B cell (primary cell): ENCODE results near the gene BRWD1. TPM values are rescaled to one million over a fixed set of nuclear protein-coding genes. Genes with fewer than 3 reads are reported as not detected.

Experiments
- ATAC-seq: fragments of 200-7000 bp; cut with Tn5 transposase; one replicate; pipeline ENCODE4 v1.10.0; 2021; ENCODE audit warnings: low read depth, mild to moderate bottlenecking, moderate number of reproducible peaks, moderate library complexity
- CTCF ChIA-PET: fragments of 350-600 bp; sonication (Branson Sonifier 250); formaldehyde crosslinking; loops from one replicate; lab custom pipeline; 2021; ENCODE audit warnings: antibody characterized with exemption, inconsistent platforms; lab: Charles Lee
- POLR2A ChIA-PET: fragments of 350-600 bp; sonication (Branson Sonifier 250); formaldehyde crosslinking; loops from one replicate; lab custom pipeline; 2021; ENCODE audit warnings: antibody characterized with exemption; lab: Charles Lee
- DNase-seq: peaks from one replicate; pipeline ENCODE4 v3.0.0; 2013
- H2AFZ ChIP-seq: 2 replicates; pipeline ENCODE4 v1.6.1; 2012; ENCODE audit warnings: mild to moderate bottlenecking, low read depth, low read length; ENCODE audit not compliant: insufficient read depth, poor library complexity, severe bottlenecking
- H3K27ac ChIP-seq, 2 donors: 1 replicate in 1 of 2; 2 replicates in 1 of 2; pipeline ENCODE4 v1.5.1; 2012 to 2013; ENCODE audit warnings: low read length in 2 of 2, mild to moderate bottlenecking in 2 of 2, moderate library complexity in 1 of 2
- H3K27me3 ChIP-seq, 4 experiments: fragments of 200-600 bp in 1 of 4; sonication (generic) in 1 of 4; replicated peaks in 1 of 4; 1 replicate in 2 of 4; 2 replicates in 2 of 4; pipeline versions ENCODE4 v1.6.1 to v1.7.0; 2013 to 2016; ENCODE audit warnings: low read length in 3 of 4, mild to moderate bottlenecking in 2 of 4, mixed read lengths in 1 of 4, moderate library complexity in 1 of 4; ENCODE audit not compliant: insufficient read depth in 4 of 4, control insufficient read depth in 3 of 4; ENCODE audit errors: control extremely low read depth in 1 of 4
- H3K36me3 ChIP-seq, 2 experiments: replicated peaks in 1 of 2; 1 replicate in 1 of 2; 2 replicates in 1 of 2; pipeline versions ENCODE4 v1.6.1 to v1.7.1; 2013; ENCODE audit warnings: low read length in 1 of 2; ENCODE audit not compliant: insufficient read depth in 2 of 2, control insufficient read depth in 1 of 2; ENCODE audit errors: control extremely low read depth in 1 of 2, extremely low read depth in 1 of 2
- H3K4me1 ChIP-seq, 2 donors: fragments of 200-600 bp in 1 of 2; sonication (generic) in 1 of 2; 1 replicate in 1 of 2; 2 replicates in 1 of 2; pipeline versions ENCODE4 v1.5.1 to v1.6.1; 2013 to 2017; ENCODE audit warnings: low read length in 2 of 2; ENCODE audit not compliant: control insufficient read depth in 2 of 2, insufficient read depth in 2 of 2
- H3K4me2 ChIP-seq: replicated peaks from 2 replicates; pipeline ENCODE3; 2012; ENCODE audit warnings: mild to moderate bottlenecking, low read depth, low read length; ENCODE audit not compliant: poor library complexity, severe bottlenecking
- H3K4me3 ChIP-seq, 5 experiments: fragments of 200-600 bp in 1 of 5; sonication (generic) in 1 of 5; 1 replicate in 3 of 5; 2 replicates in 2 of 5; pipeline versions ENCODE4 v1.5.1 to v1.7.0; 2011 to 2016; ENCODE audit warnings: low read length in 4 of 5, mild to moderate bottlenecking in 4 of 5, low read depth in 2 of 5, control low read depth in 1 of 5, moderate library complexity in 1 of 5; ENCODE audit not compliant: insufficient read depth in 1 of 5; ENCODE audit errors: control extremely low read depth in 1 of 5, extremely low read depth in 1 of 5
- H3K79me2 ChIP-seq: fragments of 200-600 bp; sonication (generic); one replicate; pipeline ENCODE4 v1.6.0; 2016; ENCODE audit warnings: low read length; ENCODE audit not compliant: control insufficient read depth, insufficient read depth
- H3K9ac ChIP-seq: fragments of 200-600 bp; sonication (generic); 2 replicates; pipeline ENCODE4 v1.6.1; 2017; ENCODE audit warnings: mild to moderate bottlenecking, low read length, moderate library complexity
- H3K9me3 ChIP-seq, 3 donors: one replicate each; pipeline versions ENCODE4 v1.6.1 to v1.7.1; 2013; ENCODE audit warnings: low read length in 2 of 3; ENCODE audit not compliant: control insufficient read depth in 2 of 3, insufficient read depth in 1 of 3; ENCODE audit errors: control extremely low read depth in 1 of 3
- H4K20me1 ChIP-seq: 2 replicates; pipeline ENCODE4 v1.6.0; 2012; ENCODE audit warnings: mild to moderate bottlenecking, low read length; ENCODE audit not compliant: insufficient read depth, control insufficient read depth, poor library complexity, severe bottlenecking
- H3K27ac Mint-ChIP-seq: one replicate; pipeline ENCODE4 v1.8.0; 2021; ENCODE audit warnings: mixed read lengths
- H3K27me3 Mint-ChIP-seq: one replicate; pipeline ENCODE4 v1.8.0; 2021; ENCODE audit warnings: mixed read lengths
- H3K4me1 Mint-ChIP-seq: one replicate; pipeline ENCODE4 v1.8.0; 2021; ENCODE audit warnings: mixed read lengths
- H3K4me3 Mint-ChIP-seq: one replicate; pipeline ENCODE4 v1.8.0; 2021; ENCODE audit warnings: mixed read lengths
- H3K9me3 Mint-ChIP-seq: one replicate; pipeline ENCODE4 v1.8.0; 2022; ENCODE audit warnings: mixed read lengths; ENCODE audit not compliant: insufficient read depth
- CTCF ChIP-seq: fragments of 200-600 bp; IDR thresholded peaks from one replicate; pipeline ENCODE4 v1.8.0; 2022; ENCODE audit warnings: antibody characterized with exemption, mild to moderate bottlenecking
- EZH2 ChIP-seq: IDR thresholded peaks from 2 replicates; pipeline ENCODE4 v1.6.1; 2012; ENCODE audit warnings: borderline replicate concordance, low read depth, mild to moderate bottlenecking, moderate library complexity, low read length; ENCODE audit not compliant: insufficient read depth, poor library complexity, severe bottlenecking
- WGBS: methylation state at CpG from one replicate; pipeline ENCODE4 v1.1.5; 2013; ENCODE audit warnings: missing lambda C conversion rate; ENCODE audit not compliant: insufficient coverage; 5-methylcytosine and 5-hydroxymethylcytosine counted together
- intact Hi-C: fragments of 100-400 bp; cut with micrococcal nuclease; formaldehyde crosslinking; loops from one replicate; pipeline ENCODE4 v1.10.0; 2022
- polyA plus RNA-seq: library from polyadenylated mRNA; depleted of rRNA; stranded (reverse); fragments of >200 nt; gene quantifications from 2 replicates; pipeline ENCODE4 v1.2.3, GENCODE V29; 2012
- total RNA-seq, 2 donors: library from RNA; stranded (reverse); fragments of 120-200 nt in 1 of 2; gene quantifications; 1 replicate in 1 of 2; 2 replicates in 1 of 2; pipeline versions ENCODE4 v1.2.3 to v1.2.4, GENCODE V29; 2013 to 2022

The BRWD1 gene
- total and polyA plus RNA-seq, 2 donors (not counting 1 experiment from before 2014, with no cell fraction given) = 9.4 to 93.9 TPM

GRCh38 chr21:39220150-39220549, 93.3 kb downstream of the BRWD1 start:
- intact Hi-C loops = no loop called here
- H3K4me1 ChIP-seq = no peaks in the 10 kb centered on the region
- H3K27ac Mint-ChIP-seq = no peak overlapping the region
- H3K27me3 ChIP-seq = no peaks in the 10 kb centered on the region
- no peaks in the 10 kb centered on the region for H3K4me1 Mint-ChIP-seq
- H4K20me1 ChIP-seq = no peaks in the 10 kb centered on the region
- H3K79me2 ChIP-seq = no peaks in the 10 kb centered on the region
- no peaks in the 10 kb centered on the region for H3K27me3 Mint-ChIP-seq
- ATAC-seq (no peak), DNase-seq (no peak)
- H3K9ac ChIP-seq = no peak overlapping the region
- H3K4me2 ChIP-seq = no peak overlapping the region
- ChIA-PET POLR2A (no interaction called here), CTCF (interaction anchor here (0.7 kb wide), 1 partner anchor 11 kb away, joined by 3 read pairs; no protein-coding TSS in a partner anchor)
- H3K4me3 ChIP-seq = no peak overlapping the region
- TF ChIP-seq EZH2 = no peak
- no peak for TF ChIP-seq CTCF
- H3K4me3 Mint-ChIP-seq = no peak overlapping the region
- H3K36me3 ChIP-seq = peaks cover 8 to 23% of the 10 kb centered on the region in 2 experiments
- H2AFZ ChIP-seq = no peak overlapping the region
- no peaks in the 10 kb centered on the region for H3K9me3 ChIP-seq
- 93% methylated on average over 2 of the region's 3 CpGs for WGBS
- H3K27ac ChIP-seq = no peak overlapping the region
- no peaks in the 10 kb centered on the region for H3K9me3 Mint-ChIP-seq

DNA sequence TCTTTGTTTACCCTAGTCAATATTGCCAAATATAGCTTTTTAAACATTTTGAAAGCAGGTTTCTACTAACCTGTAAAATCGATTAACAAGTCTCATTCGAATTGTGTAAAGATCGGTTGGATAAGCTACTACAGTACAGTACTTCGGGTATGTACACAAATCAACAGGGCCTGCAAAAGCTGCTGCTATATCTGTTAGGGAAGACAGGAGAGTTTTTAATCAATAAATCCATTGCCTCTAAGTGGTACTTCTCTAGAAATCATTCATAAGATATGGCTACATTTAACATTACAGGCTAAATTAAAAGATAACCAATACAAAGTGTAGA, 95.4 kb downstream of the BRWD1 start:
- POLR2A ChIA-PET = no interaction called here
- CTCF ChIA-PET = no interaction called here
- Histone ChIP-seq H3K4me2 (no peak overlapping the region), H3K27ac (no peak overlapping the region), H3K79me2 (no peaks in the 10 kb centered on the region), H2AFZ (no peak overlapping the region), H3K4me3 (no peak overlapping the region), H3K27me3 (no peaks in the 10 kb centered on the region), H3K9me3 (no peaks in the 10 kb centered on the region), H3K4me1 (no peaks in the 10 kb centered on the region), H3K36me3 (peaks cover 7 to 29% of the 10 kb centered on the region in 2 experiments), H4K20me1 (no peaks in the 10 kb centered on the region), H3K9ac (no peak overlapping the region)
- no peaks in the 10 kb centered on the region for H3K4me1 Mint-ChIP-seq
- DNase-seq (no peak), ATAC-seq (no peak)
- no CpG with 5 or more reads among the region's 4 CpGs for WGBS
- H3K4me3 Mint-ChIP-seq = no peak overlapping the region
- TF ChIP-seq EZH2 (no peak), CTCF (no peak)
- H3K9me3 Mint-ChIP-seq = no peaks in the 10 kb centered on the region
- no peak overlapping the region for H3K27ac Mint-ChIP-seq
- no peaks in the 10 kb centered on the region for H3K27me3 Mint-ChIP-seq
- intact Hi-C loops = no loop called here
